GM12878 (cell line): Measurements from ENCODE around the gene ZNF260.

Source experiments
- ELK1 ChIP-seq: IDR thresholded peaks from 2 replicates; pipeline ENCODE4 v1.6.1; 2012; ENCODE audit warnings: low read depth, low read length, improper control_type of control experiment
- RAD21 ChIP-seq: IDR thresholded peaks from 2 replicates; pipeline ENCODE4 v1.6.1; 2011; ENCODE audit warnings: mild to moderate bottlenecking, low read depth, low read length, moderate library complexity; ENCODE audit not compliant: insufficient read depth
- SREBF2 ChIP-seq: IDR thresholded peaks from 2 replicates; pipeline ENCODE4 v1.6.1; 2012; ENCODE audit warnings: mild to moderate bottlenecking, low read length

- TF ChIP-seq RAD21 (no peak), ELK1 (no peak), SREBF2 (no peak)
These were observed 19.7 kb downstream of the ZNF260 start for GRCh38 chr19:36508325-36508724.
